Measurements from ENCODE around the gene DNAH5.

DNA sequence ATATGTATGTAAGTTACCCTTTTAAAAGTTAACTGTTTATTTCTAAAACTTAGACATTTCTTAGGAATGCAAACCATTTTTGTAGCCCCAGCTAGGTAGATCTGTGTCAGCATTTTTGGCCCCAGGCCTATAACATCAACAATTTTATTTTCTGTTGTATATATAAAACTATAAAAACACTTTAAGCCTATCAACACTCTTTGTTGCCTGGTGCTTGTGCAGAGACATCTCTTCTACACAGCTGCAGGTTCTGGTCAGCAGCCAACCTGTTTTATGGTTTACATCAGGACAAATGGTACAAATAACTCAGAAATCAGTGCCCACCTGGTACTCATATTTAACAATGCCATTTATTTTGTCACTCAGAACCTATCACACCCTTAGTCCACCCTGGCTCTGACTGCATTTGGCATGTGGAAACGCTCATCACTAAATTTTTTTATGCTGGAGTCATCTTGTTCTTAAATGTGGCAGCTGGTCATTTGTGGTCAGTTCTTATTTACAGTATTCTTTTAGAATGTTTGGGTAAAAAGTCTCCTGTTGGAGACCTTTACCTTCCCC lies 173.4 kb downstream of the DNAH5 start:
- TF ChIP-seq POLR2A (IDR thresholded peaks at IDR 0.05): no peak
- TF ChIP-seq EP300 (IDR thresholded peaks at IDR 0.05): no peak
- TF ChIP-seq, protein P1, sequence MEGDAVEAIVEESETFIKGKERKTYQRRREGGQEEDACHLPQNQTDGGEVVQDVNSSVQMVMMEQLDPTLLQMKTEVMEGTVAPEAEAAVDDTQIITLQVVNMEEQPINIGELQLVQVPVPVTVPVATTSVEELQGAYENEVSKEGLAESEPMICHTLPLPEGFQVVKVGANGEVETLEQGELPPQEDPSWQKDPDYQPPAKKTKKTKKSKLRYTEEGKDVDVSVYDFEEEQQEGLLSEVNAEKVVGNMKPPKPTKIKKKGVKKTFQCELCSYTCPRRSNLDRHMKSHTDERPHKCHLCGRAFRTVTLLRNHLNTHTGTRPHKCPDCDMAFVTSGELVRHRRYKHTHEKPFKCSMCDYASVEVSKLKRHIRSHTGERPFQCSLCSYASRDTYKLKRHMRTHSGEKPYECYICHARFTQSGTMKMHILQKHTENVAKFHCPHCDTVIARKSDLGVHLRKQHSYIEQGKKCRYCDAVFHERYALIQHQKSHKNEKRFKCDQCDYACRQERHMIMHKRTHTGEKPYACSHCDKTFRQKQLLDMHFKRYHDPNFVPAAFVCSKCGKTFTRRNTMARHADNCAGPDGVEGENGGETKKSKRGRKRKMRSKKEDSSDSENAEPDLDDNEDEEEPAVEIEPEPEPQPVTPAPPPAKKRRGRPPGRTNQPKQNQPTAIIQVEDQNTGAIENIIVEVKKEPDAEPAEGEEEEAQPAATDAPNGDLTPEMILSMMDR (IDR thresholded peaks at IDR 0.05): no peak

Measured in stomach (tissue), 4 donors.